Measurements from ENCODE around the gene ZNF195. TPM values are rescaled to one million over a fixed set of nuclear protein-coding genes. Genes with fewer than 3 reads are reported as not detected.
A peak's percentile ranks its signal among the peaks of the same experiment; 100 is the strongest.
"Not testable (repeated sequence)": the region's sequence is repeated elsewhere in the genome, so short reads cannot be mapped to it uniquely, and the experiment has no call there.

Gene ZNF195
- 10 to 100 TPM; 32.4 to 46.6 (median 38.4) TPM for polyA plus RNA-seq (ENCODE audit: insufficient read length in 4 of 4)

DNA sequence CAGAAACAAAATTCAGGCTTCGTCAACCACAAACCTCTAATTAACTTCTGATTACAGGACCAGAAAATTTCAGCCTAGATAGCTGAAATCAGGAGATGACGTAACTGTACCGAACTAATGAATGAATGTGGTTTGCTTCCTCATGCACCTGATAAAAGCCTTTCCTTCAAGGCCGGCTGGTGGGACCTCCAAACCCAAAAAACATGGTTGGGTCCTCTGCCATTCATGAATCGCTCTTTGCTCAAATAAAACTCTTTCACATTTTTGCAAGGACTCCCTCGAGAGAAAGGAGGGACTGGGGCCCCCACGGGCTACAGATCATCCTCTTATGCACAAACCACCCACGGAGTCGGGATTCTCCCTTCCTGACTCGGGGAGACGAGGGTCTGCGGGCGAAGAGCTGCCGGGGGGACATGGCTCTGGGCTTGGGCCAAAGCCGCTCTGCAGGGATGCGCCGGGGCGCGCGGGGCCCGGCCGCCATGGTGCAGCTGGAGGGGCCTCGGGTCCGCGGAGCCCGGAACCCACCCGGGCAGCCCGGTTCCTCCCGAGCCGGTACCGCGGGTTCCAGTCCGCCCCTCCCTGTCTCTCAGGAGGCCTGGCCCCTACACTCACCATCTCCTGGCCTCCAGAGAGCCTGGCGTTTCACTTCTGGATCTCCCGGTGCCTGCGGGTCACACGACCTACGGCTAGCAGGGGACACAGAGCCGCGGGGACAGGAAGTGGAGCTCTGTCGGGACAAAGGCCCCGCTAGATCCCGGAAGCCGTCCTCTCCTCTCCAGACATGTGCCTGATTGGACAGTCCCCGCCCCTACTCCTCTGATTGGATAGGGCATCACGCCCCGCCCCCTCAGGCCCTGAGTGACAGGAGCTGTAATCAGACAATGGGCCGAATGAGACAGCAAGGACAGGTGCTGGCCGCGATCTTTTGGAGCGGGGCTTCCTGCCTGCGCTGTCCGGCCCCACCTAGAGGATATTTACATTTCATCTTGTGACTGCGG lies at the start of gene ZNF195:
Gene ZNF195 (minus strand): TSS at position 721 of the 998 bp plus-strand sequence. CDS start 106 bp downstream, at position 615.
- peak; percentile 71 to 93 (median 90) for DNase-seq (ENCODE audit: low read depth in 4 of 4, low spot score in 2 of 4)

DNA sequence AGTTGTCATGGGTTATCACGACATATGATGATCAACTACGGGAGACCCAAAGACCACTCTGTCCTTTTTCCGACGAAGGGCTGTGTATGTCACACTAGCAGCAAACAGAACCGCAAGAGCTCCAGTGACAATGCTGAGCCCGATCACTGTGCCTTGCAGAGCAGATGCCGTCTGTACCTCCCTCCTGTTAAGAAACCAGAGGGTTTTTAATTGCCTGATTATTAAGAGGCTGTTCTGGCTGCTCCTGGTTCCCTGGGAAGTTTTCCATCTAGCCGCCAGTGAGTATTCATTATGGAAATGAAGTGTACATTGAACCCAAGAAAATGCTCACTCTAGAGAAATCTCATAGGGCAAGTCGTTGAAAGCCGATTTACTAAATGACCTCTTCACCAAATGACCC lies 49.1 kb upstream of the ZNF195 start:
- not testable (repeated sequence) for DNase-seq (ENCODE audit: low read depth in 4 of 4, low spot score in 2 of 4)

DNA sequence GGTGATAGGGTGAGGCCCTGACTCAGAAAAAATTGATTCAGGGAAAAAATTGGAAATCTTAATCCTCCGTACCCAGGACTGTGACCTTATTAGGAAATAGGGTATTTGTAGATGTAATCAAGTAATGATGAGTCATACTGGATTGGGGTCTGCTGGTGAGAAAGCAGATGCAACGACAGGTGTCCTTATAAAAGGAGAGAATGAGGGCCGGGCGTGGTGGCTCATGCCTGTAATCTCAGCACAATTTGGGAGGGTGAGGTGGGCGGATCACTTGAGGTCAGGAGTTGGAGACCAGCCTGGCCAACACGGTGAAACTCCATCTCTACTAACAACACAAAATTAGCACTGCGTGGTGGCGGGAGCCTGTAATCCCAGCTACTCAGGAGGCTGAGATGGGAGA lies 47.6 kb upstream of the ZNF195 start:
- not testable (repeated sequence) for DNase-seq (ENCODE audit: low read depth in 4 of 4, low spot score in 2 of 4)

DNA sequence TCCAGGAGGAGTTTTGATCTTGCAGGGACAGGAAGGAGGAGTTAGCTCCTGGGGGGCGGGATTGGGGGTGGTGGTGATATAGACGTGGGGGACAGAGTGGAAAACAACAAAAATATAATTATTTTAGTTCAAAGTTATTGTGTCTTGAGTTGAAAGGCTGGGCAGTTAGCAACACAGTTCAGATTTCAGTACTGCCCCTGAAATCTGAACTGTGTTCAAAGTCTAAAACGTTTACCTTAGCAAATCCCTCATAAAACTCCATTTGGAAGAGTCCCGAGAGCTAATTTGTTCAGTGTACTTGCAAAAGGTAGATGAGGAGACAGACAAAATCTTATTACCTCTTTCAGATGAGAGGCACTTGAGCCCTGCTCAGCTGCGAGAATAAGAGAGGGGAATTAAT lies 45.0 kb upstream of the ZNF195 start:
- not testable (repeated sequence) for DNase-seq (ENCODE audit: low read depth in 4 of 4, low spot score in 2 of 4)

DNA sequence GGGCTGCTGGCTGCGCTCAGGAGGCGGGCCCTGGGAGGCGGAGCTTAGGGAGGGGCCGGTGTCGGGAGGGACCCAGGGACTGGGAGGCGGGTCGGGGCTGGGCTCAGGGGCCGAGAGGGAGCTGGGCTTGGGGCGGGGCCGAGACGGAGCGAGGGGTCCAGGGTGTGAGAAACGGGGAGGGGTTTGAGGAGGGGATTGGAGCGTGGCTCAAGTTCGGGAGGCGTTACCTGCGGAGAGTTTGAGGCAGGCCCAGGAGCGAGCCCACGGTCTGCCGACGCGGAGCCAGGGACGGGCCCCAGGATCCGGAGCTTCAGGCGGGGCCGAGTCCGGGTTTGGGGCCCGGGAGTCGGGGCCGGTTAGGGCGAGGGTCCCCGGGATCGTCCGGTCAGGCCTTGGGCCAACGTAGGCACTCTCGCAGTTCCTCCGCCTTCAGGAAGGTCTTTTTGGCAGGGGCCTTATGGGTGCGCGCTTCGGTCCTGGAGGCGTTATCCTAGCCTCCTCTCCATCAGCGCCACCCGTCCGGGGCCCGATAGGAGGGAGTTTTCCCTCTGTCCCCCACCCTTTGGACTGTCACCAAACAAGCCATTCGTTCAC lies 44.3 kb upstream of the ZNF195 start:
- DNase-seq (ENCODE audit: low read depth in 4 of 4, low spot score in 2 of 4): peak in 2 of 4 donors; percentile 21 to 59

DNA sequence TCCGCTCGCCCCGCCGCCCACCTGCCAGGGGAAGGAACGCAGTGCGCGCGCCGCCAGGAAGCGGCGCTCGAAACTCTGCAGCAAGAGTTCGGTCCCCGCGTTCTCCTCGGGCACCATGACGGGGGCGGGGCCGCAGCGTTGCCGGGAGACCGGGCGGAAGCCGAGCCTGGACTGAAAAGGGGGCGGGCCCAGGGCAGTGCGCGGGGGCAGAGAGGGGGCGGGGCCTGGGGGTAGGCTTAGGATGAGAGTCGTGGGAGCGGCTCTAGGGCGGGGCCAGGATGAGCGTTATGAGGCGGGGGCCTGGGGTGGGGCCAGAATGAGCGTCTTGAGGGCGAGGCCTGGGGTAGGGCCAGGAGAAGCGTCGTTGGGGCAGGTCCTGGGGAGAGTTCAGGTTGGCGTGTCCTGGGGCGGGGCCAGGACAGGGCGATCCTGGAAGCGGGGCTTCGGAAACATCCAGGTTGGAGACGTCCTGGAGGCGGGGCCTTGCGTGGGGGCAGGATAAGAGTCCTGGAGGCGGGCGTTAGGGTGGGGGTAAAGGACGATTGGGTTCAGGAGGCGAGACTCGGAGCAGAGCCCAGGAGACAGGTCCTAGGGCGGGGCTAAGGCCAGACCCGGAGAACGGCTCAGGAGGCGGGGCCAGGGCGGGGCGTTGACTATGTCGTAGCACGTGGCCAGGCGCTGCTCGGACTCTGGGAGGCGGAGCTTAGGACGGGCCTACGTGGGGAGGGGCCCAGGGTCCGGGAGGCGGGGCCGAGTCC lies 43.6 kb upstream of the ZNF195 start:
- peak; percentile 77 to 86 (median 84) for DNase-seq (ENCODE audit: low read depth in 4 of 4, low spot score in 2 of 4)

DNA sequence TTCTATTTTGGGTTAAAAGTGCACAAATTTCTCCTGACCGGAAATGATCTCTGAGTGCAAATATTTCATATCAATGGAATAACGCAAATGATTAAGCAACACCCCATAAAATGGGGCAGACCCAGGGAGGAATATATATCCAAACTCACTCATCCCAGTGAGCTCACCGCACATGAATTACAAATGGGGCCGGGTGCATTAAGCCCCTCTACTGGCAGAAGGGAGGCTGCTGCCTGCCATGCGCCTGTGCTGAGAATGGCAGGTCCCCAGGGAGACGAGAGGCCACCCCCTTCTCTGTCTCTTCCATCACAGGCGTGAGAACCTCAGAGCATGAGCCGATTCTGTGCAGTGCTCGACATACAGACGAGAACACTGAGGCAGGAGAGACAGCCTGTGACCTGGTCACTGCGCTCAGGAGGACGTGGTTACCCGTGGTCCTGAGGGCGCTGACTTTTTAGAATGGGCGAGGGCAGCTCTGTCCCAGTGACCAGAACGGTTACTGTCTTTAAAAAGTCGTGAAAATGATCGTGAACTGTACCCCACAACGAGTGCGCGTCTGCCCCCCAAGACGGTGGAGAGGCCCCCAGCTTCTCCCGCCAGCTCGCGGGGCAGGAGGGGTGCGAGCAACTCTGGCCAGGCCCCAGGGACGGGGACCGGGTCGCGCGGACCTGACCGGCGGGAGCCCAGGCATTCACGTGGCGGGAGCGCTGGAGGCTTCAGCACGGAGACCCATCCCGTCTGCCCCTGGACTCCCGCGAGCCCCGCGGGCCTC lies 42.8 kb upstream of the ZNF195 start:
- peak in 1 of 4 donors; percentile 4 for DNase-seq (ENCODE audit: low read depth in 4 of 4, low spot score in 2 of 4)

DNA sequence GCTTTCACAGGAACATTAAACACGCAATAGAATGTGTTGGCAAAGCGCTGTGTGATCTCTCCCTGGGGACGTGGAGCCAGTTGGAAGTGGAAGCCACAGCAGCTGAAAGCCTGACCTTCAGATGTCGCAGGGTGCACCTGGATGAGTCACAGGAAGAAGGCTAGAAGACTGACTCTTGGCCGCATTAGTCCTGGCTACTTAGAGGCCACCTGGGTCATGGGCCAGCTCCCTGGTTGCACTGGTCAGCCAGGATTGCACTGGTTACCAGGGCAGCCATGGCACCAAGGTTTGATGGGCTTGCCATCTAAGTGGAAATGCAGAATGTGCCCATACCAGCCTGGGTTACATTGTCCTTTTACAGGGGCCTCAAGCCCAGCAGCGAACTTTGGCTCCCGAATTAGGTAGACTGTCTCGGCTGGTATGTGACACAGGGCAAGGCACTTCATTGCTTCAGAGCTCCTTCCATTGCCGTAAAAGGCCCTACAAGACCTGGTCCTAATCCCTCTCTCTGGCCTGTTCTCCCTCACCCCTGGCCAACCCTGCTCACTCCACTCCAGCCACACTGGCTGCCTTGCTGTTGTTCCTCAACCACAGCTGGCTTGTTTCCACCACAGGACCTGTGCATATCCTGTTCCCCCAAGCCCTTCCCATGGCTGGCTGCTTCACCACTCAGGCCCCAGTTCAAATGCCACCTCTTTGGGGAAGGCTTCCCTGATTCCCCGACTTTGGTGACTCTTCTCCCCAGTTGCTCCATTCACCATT lies 41.5 kb upstream of the ZNF195 start:
- not testable (repeated sequence) for DNase-seq (ENCODE audit: low read depth in 4 of 4, low spot score in 2 of 4)

DNA sequence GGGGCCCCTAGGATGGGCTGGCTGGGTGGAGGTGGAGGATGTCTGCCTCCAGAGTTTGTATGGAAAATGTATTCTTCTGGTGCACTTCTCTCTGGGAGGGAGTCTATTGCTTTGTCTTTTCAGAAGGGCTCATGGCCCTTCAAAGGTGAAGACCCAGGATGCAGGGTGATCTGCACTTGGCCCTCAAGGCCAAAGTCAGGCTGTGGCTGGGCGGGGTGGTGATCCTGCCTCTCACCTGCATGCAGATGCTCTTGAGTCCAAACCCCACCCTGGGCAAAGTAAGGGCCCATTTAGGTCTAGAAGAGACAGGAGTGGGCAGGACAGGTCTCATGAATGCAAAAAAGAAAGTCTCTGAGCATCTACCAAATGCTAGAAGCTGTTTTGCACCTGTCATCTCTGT lies 40.5 kb upstream of the ZNF195 start:
- not testable (repeated sequence) for DNase-seq (ENCODE audit: low read depth in 4 of 4, low spot score in 2 of 4)

DNA sequence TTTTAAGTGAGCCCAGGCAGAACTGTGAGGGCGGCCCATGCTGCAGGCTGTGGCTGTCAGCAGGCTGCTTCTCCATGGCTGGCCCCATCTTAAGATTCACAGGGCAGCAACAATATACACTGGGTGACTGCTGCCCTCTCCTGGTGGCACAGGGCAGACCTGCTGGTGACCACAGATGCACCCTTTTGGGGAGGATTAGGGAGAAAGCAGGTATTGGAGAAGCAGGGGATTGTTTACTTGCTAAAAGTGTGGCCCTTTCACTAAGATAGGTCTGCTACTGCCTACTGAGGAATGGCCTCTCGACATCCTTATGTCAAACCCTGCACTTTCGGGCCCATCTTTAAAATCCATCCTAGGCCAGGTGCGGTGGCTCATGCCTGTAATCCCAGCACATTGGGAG lies 38.1 kb upstream of the ZNF195 start:
- not testable (repeated sequence) for DNase-seq (ENCODE audit: low read depth in 4 of 4, low spot score in 2 of 4)

DNA sequence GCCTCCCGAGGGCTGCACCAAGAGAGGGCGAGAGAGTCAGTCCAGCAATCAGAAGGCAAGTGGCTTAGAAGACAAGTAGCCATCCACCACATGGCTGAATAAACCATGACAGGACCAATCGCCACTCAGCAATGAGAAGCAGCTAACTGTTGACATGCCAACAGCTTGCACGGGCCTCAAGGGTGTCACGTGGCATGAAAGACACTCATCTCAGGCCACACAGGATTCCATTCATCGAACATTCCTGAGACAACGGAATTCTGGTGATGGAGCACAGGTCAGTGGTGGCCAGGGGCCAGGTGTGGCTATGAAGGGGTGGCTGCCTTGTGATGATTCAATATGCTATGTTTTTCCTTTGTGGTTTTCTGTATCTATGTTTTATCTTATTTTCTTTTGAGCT lies 36.4 kb upstream of the ZNF195 start:
- DNase-seq (ENCODE audit: low read depth in 4 of 4, low spot score in 2 of 4): not testable (repeated sequence)

DNA sequence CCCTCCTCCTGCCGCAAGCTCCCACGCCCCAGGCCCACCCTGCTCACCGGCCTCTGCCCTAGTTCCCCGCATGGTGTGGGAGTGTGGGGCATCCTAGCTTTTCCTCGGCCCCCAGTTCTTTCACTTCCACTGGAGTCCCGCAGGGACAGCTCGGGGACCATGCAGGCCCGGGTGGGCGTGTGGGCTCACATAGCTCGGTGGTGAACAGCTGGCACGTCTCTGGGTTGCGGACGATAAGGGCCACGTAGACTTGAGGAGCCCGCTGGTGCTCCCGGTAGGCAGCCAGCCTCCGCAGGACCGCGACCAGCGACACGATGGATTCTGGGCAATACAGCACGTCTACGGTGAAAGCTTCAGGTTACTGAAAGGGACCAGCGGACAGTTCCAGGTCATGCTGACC lies 34.7 kb upstream of the ZNF195 start:
- DNase-seq (ENCODE audit: low read depth in 4 of 4, low spot score in 2 of 4): not testable (repeated sequence)

DNA sequence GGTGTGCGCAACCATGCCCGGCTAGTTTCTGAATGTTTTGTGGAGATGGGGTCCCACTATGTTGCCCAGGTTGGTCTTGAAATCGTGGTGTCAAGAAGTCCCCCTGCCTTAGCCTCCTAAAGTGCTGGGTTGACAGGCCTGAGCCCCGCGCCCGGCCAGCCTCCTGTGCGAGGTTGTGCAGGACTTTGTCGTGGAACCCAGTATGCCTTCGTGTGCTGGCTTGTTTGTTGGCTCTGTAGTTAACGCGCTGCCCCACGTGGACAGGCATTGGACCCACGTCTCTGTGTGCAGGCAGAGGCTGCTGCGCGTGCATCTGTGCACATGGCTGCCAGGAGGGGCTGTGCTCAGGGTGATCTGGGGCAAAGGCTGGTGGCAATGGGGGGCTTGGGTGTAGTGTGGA lies 33.9 kb upstream of the ZNF195 start:
- no peak for DNase-seq (ENCODE audit: low read depth in 4 of 4, low spot score in 2 of 4)

DNA sequence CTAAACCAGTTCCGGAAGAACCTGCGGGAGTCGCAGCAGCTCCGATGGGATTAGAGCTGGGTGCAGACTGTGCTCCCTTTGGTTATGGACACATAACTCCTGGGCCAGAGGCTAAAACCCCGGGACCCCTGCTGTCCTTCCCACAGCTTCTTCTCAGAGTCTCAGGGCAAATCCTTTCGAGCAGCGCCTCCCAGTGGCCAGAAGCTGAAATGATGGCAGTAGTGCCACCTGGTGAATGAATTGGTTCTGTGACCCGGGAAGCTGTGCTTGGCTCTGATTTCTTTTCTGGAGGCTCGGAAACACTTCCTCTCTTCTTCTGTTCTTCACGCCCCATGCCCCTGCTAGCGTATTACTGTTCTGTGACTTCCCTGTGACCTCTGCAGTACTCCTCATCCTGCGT lies 29.8 kb upstream of the ZNF195 start:
- DNase-seq (ENCODE audit: low read depth in 4 of 4, low spot score in 2 of 4): peak in 2 of 4 donors; percentile 23 to 63

DNA sequence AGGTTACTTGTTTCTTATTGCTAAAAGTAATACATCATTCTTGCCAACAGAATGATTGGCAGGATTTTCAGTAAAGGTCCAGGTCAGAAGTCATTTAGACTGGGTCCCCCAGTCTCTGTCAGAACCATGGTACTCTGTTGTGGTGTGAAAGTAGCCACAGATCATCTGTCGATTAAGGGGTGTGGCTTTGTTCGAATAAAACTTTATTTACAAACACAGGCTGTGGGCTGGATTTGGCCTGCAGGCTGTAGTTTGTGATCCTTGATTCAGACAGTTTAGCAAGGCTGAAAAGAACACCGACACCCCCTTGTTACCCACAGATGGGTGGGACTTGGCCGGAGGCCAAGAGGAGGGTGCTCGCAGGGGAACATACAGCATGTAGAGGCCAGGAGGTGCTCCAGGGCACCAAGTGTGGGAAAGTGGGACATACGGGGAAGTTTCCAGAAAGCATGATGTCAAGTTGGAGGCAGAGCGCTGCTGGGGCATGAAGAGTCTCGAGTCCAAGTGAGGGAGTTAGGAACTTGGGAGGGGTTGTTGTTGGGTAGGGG lies 29.2 kb upstream of the ZNF195 start:
- DNase-seq (ENCODE audit: low read depth in 4 of 4, low spot score in 2 of 4): not testable (repeated sequence)

DNA sequence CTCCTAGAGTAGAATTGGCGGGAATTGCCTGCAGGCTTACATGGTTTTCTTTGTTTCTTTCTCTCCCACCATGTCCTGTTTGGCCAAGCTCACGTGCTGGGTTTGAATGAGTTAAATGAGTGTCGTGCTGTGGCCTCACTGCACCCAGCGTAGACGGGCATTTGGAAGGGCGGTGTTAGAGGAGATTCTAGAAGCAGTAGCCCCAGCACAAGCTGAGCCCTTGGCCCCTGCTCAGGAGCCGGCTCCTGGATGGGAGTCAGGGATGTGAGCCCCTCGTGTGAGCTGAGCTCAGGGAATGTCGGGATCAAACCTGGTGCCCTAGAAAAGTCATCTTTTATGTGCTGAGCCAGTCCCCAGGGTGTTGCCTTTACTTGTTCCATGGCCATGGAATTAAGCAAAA lies 28.0 kb upstream of the ZNF195 start:
- DNase-seq (ENCODE audit: low read depth in 4 of 4, low spot score in 2 of 4): not testable (repeated sequence)

DNA sequence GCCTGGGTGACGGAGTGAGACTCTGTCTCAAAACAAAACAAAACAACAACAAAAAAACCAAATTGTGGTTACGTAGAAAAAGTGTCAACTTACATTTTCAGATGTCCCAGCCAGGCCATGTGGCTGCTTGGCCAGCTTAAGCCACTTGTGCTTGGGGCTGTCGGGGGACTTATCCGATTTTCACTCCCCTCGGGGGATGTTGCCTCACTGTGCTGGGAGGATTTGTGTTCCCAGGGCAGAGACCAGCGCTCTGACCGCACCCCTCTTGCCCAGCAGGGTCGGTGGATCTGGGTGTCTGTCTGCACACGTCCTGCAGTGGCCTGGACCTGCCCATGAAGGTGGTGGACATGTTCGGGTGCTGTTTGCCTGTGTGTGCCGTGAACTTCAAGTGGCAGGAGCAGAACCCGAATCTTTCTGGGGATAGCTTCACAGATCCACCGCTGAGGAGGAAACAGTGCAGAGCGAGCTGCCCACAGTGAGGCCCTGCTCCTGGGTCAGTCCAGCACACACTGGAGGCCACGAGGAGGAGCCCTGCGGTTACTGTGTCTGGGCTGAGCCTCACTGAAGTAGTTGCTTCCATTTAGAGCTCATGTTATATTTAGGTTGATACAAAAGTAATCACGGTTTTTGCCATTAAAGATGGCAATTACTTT lies 27.4 kb upstream of the ZNF195 start:
- not testable (repeated sequence) for DNase-seq (ENCODE audit: low read depth in 4 of 4, low spot score in 2 of 4)
